Panc1 (cell line): ENCODE measurements around the gene CFAP97D1. TPM values are rescaled to one million over a fixed set of nuclear protein-coding genes. Genes with fewer than 3 reads are reported as not detected.

Source experiments
- ATAC-seq: fragments of 200-7000 bp; cut with Tn5 transposase; 2 replicates; pipeline ENCODE4 v1.9.1; 2020; ENCODE audit warnings: mild to moderate bottlenecking, moderate library complexity
- BruUV-seq: library from RNA; stranded (reverse); fragments of 400-500 nt; replicated peaks from 2 replicates; lab custom pipeline; 2021; lab: Mats Ljungman, UMichigan
- CTCF ChIA-PET: fragments of 300-600 bp; sonication (Branson Sonifier 250); formaldehyde crosslinking; loops from one replicate; lab custom pipeline; 2022; ENCODE audit warnings: antibody characterized with exemption; lab: Charles Lee
- POLR2A ChIA-PET: fragments of 300-600 bp; sonication (Branson Sonifier 250); formaldehyde crosslinking; loops from one replicate; lab custom pipeline; 2022; ENCODE audit warnings: antibody characterized with exemption; lab: Charles Lee
- DNase-seq: peaks from one replicate; pipeline ENCODE4 v3.0.0-alpha.2; 2010; ENCODE audit warnings: low read depth, low spot score
- H3K27ac ChIP-seq: 2 replicates; pipeline ENCODE4 v1.5.1; 2011; ENCODE audit warnings: mild to moderate bottlenecking, low read length, inconsistent platforms
- H3K27me3 ChIP-seq: fragments of 200-500 bp; sonication (Bioruptor generic); 2 replicates; pipeline ENCODE4 v1.6.0; 2014; ENCODE audit warnings: low read length, inconsistent platforms; ENCODE audit not compliant: control insufficient read depth, insufficient read depth
- H3K36me3 ChIP-seq: fragments of 200-500 bp; sonication (Bioruptor generic); 2 replicates; pipeline ENCODE4 v1.5.1; 2014; ENCODE audit warnings: inconsistent platforms, mild to moderate bottlenecking, low read length, moderate library complexity; ENCODE audit not compliant: control insufficient read depth, insufficient read depth
- H3K4me1 ChIP-seq: 2 replicates; pipeline ENCODE4 v1.5.1; 2011; ENCODE audit warnings: inconsistent platforms, mild to moderate bottlenecking, low read length, moderate library complexity; ENCODE audit not compliant: control insufficient read depth, insufficient read depth
- H3K4me3 ChIP-seq, 2 experiments: 2 replicates each; pipeline ENCODE4 v1.5.1; 2011 to 2012; ENCODE audit warnings: low read depth in 2 of 2, low read length in 2 of 2, mild to moderate bottlenecking in 2 of 2, inconsistent platforms in 1 of 2, moderate library complexity in 1 of 2
- H3K9me3 ChIP-seq: fragments of 200-500 bp; sonication (Bioruptor generic); 2 replicates; pipeline ENCODE4 v1.5.1; 2014; ENCODE audit warnings: low read depth, mild to moderate bottlenecking, inconsistent platforms, low read length, moderate library complexity; ENCODE audit not compliant: control insufficient read depth, insufficient read depth
- POLR2AphosphoS5 ChIP-seq: IDR thresholded peaks from 2 replicates; pipeline ENCODE4 v1.6.1; 2012; ENCODE audit warnings: mild to moderate bottlenecking, low read depth, low read length, moderate library complexity
- SIN3A ChIP-seq: IDR thresholded peaks from 2 replicates; pipeline ENCODE4 v1.6.1; 2012; ENCODE audit warnings: low read depth, mild to moderate bottlenecking, low read length, moderate library complexity, borderline replicate concordance; ENCODE audit not compliant: insufficient read depth
- TCF7L2 ChIP-seq: IDR thresholded peaks from 2 replicates; pipeline ENCODE4 v1.6.1; 2011; ENCODE audit warnings: mild to moderate bottlenecking, low read depth, low read length, inconsistent platforms
- in situ Hi-C: cut with HindIII; loops from 2 replicates; pipeline ENCODE4 v1.10.0; 2016; ENCODE audit warnings: low sequenced_read_pairs, low pct_unique_long_range_greater_than_20kb
- intact Hi-C: fragments of 100-400 bp; cut with micrococcal nuclease; formaldehyde crosslinking; loops from one replicate; pipeline ENCODE4 v1.10.0; 2022; ENCODE audit not compliant: unreplicated experiment
- total RNA-seq: library from RNA; stranded (reverse); gene quantifications from one replicate; pipeline ENCODE4 v1.2.1, GENCODE V29; 2021; ENCODE audit not compliant: unreplicated experiment
- TF ChIP-seq, protein P1 (sequence below), 2 experiments: IDR thresholded peaks; 2 replicates each; pipeline ENCODE4 v1.6.1; 2011 to 2012; ENCODE audit warnings: low read depth in 2 of 2, control low read depth in 1 of 2, low read length in 1 of 2, mild to moderate bottlenecking in 1 of 2, moderate library complexity in 1 of 2; ENCODE audit not compliant: insufficient read depth in 1 of 2
- TF ChIP-seq, protein P2 (sequence below): fragments of 450-650 bp; IDR thresholded peaks from 2 replicates; pipeline ENCODE4 v1.5.1; 2017; ENCODE audit warnings: mild to moderate bottlenecking

CFAP97D1 gene
- total RNA-seq, 1 experiment from 2014 or later = not detected

DNA sequence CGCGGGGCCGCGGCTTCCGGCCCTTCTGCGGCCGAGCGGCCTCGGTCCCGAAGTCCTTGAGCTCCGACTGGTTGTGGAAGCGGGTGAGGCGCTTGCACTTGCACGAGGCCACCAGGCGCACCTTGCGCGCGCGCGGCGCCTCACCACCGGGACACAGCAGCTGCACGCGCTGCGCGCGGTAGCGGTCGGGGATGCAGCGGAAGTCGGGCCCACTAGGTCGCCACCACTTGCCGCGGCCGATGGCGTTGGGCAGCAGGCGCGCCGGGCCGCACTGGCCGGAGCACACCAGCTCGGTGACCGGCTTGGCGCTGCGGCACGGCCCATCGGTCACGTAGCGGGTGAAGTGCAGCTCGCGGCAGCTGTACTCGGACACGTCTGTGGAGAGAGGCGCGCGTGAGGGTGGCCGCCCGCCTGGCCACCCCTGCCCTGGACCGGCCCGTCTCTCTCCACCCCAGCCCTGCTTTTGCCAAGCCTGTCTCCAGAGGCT is 24.8 kb upstream of the CFAP97D1 start:
- intact Hi-C loops (no loop called here), in situ Hi-C loops (loop anchor here (10.0 kb wide), 1 partner anchor 51 kb away; no protein-coding TSS in a partner anchor)
- H3K4me1 ChIP-seq = no peaks in the 10 kb centered on the region
- no peak for DNase-seq
- H3K36me3 ChIP-seq = no peaks in the 10 kb centered on the region
- BruUV-seq = no TSS peak
- TF ChIP-seq TCF7L2 = no peak
- ChIA-PET CTCF (interaction anchor here (0.7 kb wide), 1 partner anchor 50 kb away, joined by 3 read pairs; no protein-coding TSS in a partner anchor), POLR2A (no interaction called here)
- no peaks in the 10 kb centered on the region for H3K27me3 ChIP-seq
- H3K4me3 ChIP-seq = peak overlapping the region; percentile 9 to 18; a peak in 1 of 4 replicates
- no peaks in the 10 kb centered on the region for H3K9me3 ChIP-seq
- H3K27ac ChIP-seq = no peak overlapping the region
- peak; percentile 67 for ATAC-seq

DNA sequence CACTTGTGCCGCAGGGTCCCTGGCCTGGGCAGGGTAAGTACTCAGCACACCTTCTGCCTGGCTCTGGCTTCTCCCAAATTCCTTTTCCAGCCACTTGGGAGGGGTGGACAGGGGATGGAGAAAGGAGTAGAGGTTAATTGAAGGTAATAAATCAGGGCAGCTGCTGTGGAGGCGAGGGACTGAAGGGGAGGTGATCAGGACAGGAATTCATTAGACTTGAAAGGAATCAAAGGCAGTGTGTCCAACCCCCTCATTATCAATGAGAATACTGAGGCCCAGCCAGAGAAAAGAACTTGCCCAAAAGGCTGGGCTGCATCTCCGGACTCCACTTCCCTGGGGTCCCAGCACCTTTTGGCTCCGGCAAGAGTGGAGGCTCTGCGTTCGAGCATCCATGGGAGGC is 24.0 kb upstream of the CFAP97D1 start:
- intact Hi-C loops = no loop called here
- Histone ChIP-seq H3K36me3 (no peaks in the 10 kb centered on the region), H3K9me3 (no peaks in the 10 kb centered on the region), H3K27ac (no peak overlapping the region), H3K4me3 (no peak overlapping the region), H3K27me3 (no peaks in the 10 kb centered on the region), H3K4me1 (no peaks in the 10 kb centered on the region)
- CTCF ChIA-PET = interaction anchor here (0.7 kb wide), 1 partner anchor 50 kb away, joined by 3 read pairs; no protein-coding TSS in a partner anchor
- ATAC-seq = no peak
- no TSS peak for BruUV-seq
- in situ Hi-C loops = loop anchor here (10.0 kb wide), 1 partner anchor 51 kb away; no protein-coding TSS in a partner anchor
- TF ChIP-seq, protein P1, sequence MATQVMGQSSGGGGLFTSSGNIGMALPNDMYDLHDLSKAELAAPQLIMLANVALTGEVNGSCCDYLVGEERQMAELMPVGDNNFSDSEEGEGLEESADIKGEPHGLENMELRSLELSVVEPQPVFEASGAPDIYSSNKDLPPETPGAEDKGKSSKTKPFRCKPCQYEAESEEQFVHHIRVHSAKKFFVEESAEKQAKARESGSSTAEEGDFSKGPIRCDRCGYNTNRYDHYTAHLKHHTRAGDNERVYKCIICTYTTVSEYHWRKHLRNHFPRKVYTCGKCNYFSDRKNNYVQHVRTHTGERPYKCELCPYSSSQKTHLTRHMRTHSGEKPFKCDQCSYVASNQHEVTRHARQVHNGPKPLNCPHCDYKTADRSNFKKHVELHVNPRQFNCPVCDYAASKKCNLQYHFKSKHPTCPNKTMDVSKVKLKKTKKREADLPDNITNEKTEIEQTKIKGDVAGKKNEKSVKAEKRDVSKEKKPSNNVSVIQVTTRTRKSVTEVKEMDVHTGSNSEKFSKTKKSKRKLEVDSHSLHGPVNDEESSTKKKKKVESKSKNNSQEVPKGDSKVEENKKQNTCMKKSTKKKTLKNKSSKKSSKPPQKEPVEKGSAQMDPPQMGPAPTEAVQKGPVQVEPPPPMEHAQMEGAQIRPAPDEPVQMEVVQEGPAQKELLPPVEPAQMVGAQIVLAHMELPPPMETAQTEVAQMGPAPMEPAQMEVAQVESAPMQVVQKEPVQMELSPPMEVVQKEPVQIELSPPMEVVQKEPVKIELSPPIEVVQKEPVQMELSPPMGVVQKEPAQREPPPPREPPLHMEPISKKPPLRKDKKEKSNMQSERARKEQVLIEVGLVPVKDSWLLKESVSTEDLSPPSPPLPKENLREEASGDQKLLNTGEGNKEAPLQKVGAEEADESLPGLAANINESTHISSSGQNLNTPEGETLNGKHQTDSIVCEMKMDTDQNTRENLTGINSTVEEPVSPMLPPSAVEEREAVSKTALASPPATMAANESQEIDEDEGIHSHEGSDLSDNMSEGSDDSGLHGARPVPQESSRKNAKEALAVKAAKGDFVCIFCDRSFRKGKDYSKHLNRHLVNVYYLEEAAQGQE (IDR thresholded peaks at IDR 0.05; ENCODE audit: insufficient read depth in 1 of 2, low read depth in 2 of 2, low read length in 1 of 2) = no peak
- no peak for TF ChIP-seq POLR2AphosphoS5
- TF ChIP-seq TCF7L2 = no peak
- TF ChIP-seq, protein P2, sequence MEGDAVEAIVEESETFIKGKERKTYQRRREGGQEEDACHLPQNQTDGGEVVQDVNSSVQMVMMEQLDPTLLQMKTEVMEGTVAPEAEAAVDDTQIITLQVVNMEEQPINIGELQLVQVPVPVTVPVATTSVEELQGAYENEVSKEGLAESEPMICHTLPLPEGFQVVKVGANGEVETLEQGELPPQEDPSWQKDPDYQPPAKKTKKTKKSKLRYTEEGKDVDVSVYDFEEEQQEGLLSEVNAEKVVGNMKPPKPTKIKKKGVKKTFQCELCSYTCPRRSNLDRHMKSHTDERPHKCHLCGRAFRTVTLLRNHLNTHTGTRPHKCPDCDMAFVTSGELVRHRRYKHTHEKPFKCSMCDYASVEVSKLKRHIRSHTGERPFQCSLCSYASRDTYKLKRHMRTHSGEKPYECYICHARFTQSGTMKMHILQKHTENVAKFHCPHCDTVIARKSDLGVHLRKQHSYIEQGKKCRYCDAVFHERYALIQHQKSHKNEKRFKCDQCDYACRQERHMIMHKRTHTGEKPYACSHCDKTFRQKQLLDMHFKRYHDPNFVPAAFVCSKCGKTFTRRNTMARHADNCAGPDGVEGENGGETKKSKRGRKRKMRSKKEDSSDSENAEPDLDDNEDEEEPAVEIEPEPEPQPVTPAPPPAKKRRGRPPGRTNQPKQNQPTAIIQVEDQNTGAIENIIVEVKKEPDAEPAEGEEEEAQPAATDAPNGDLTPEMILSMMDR = no peak
- no peak for TF ChIP-seq SIN3A
- DNase-seq = no peak
- POLR2A ChIA-PET = interaction anchor here (0.6 kb wide), 1 partner anchor 44 kb away, joined by 3 read pairs; no protein-coding TSS in a partner anchor

DNA sequence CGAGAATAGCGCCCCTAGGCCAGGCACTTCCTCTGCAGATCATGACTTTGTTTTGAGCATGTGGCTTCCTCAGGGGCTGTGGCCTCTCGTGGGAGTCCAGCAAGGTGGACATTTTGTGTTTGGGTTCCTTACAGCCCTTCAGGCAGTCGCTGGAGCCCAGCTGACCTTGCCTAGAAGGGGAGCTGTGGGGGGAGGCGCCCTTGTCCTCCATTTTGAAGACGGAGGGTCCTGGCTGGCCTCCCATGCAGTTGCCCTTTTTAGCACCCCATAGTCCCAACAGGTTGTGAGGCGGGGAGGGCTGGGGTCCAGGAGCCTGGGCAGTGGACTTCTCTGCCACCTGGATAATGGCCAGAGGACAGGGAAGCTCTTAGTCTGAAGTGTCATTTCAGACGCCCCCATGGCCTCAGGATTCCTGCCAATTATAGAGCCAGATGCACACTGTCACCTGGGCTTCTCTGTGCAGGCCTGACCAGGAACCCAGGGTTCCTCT is 23.0 kb upstream of the CFAP97D1 start:
- ChIA-PET POLR2A (no interaction called here), CTCF (no interaction called here)
- ATAC-seq (no peak), DNase-seq (no peak)
- no peak overlapping the region for H3K4me3 ChIP-seq
- H3K27me3 ChIP-seq = no peaks in the 10 kb centered on the region
- in situ Hi-C loops = loop anchor here (10.0 kb wide), 1 partner anchor 52 kb away; no protein-coding TSS in a partner anchor
- BruUV-seq = no TSS peak
- H3K36me3 ChIP-seq = no peaks in the 10 kb centered on the region
- intact Hi-C loops = no loop called here
- H3K4me1 ChIP-seq = no peaks in the 10 kb centered on the region
- no peak for TF ChIP-seq TCF7L2
- TF ChIP-seq POLR2AphosphoS5 = no peak
- no peak for TF ChIP-seq SIN3A
- TF ChIP-seq, protein P2 = no peak
- TF ChIP-seq, protein P1 (IDR thresholded peaks at IDR 0.05; ENCODE audit: insufficient read depth in 1 of 2, low read depth in 2 of 2, low read length in 1 of 2) = no peak
- no peak overlapping the region for H3K27ac ChIP-seq
- H3K9me3 ChIP-seq = no peaks in the 10 kb centered on the region
